Fibroblast of villous mesenchyme (primary cell): ENCODE results near the gene ZNF580. TPM values are rescaled to one million over a fixed set of nuclear protein-coding genes. Genes with fewer than 3 reads are reported as not detected.
A peak's percentile ranks its signal among the peaks of the same experiment; 100 is the strongest.

Source experiments
- DNase-seq: peaks from one replicate; pipeline ENCODE4 v3.0.0-alpha.2; 2010; ENCODE audit warnings: low read depth
- H3K4me3 ChIP-seq: 2 replicates; pipeline ENCODE4 v1.5.1; 2011; ENCODE audit warnings: low read depth, mild to moderate bottlenecking, low read length
- total RNA-seq: library from RNA; depleted of rRNA; stranded (reverse); fragments of >200 nt; gene quantifications from 2 replicates; pipeline ENCODE4 v1.2.3, GENCODE V29; 2012
- TF ChIP-seq, protein P1 (sequence below): IDR thresholded peaks from 2 replicates; pipeline ENCODE4 v1.5.1; 2012; ENCODE audit warnings: low read depth, mild to moderate bottlenecking, low read length; ENCODE audit not compliant: insufficient read depth

Gene ZNF580
- total RNA-seq, 1 donor = 5.6 TPM

DNA sequence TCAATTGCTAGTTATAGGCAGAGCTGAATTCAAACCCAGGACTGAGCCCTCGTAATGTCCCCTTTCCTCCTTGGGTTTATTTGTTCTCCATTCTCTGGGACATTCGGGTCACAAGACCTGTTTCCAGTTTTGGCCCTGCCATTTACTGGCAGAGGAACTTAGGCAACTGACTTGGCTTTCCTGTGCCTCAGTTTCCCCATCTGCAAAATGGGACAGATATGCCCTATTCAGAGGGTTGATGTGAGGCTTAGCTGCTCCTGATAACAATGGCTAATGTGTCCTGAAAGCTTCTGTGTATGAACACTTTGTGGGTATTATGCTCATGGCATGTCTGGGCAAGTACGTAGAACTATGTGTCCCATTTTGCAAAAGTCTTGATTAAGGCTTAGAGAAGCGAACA lies 39.7 kb upstream of the ZNF580 start:
- TF ChIP-seq, protein P1, sequence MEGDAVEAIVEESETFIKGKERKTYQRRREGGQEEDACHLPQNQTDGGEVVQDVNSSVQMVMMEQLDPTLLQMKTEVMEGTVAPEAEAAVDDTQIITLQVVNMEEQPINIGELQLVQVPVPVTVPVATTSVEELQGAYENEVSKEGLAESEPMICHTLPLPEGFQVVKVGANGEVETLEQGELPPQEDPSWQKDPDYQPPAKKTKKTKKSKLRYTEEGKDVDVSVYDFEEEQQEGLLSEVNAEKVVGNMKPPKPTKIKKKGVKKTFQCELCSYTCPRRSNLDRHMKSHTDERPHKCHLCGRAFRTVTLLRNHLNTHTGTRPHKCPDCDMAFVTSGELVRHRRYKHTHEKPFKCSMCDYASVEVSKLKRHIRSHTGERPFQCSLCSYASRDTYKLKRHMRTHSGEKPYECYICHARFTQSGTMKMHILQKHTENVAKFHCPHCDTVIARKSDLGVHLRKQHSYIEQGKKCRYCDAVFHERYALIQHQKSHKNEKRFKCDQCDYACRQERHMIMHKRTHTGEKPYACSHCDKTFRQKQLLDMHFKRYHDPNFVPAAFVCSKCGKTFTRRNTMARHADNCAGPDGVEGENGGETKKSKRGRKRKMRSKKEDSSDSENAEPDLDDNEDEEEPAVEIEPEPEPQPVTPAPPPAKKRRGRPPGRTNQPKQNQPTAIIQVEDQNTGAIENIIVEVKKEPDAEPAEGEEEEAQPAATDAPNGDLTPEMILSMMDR = no peak
- H3K4me3 ChIP-seq = peak overlapping the region; percentile 93
- no peak for DNase-seq

DNA sequence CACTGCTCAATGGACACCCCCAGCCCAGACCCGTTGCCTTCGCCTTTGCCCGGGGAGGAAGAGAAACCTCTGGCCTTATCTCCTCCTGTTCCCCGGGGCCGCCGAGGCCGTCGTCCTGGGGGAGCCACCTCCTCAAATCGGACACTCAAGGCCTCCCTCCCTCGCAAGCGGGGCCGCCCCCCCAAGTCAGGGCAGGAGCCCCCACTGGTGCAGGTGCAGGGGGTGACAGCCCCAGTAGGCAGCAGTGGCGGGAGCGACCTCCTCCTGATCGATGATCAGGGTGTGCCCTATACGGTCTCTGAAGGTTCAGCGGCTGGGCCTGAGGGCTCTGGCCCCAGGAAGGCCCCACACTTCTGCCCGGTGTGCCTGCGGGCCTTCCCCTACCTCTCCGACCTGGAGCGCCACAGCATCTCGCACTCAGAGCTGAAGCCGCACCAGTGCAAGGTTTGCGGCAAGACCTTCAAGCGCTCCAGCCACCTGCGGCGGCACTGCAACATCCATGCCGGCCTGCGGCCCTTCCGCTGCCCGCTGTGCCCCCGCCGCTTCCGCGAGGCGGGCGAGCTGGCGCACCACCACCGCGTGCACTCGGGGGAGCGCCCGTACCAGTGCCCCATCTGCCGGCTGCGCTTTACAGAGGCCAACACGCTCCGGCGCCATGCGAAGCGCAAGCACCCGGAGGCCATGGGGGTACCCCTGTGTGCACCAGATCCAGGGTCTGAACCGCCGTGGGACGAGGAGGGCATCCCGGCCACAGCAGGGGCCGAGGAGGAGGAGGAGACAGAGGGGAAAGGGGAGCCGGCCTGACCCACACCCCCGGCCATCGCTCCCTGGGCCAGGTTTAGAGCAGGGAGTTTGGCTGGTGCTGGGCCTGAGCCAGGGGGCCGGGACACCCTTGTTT lies 38.4 kb upstream of the ZNF580 start:
- DNase-seq = no peak
- no peak overlapping the region for H3K4me3 ChIP-seq
- TF ChIP-seq, protein P1 = no peak

DNA sequence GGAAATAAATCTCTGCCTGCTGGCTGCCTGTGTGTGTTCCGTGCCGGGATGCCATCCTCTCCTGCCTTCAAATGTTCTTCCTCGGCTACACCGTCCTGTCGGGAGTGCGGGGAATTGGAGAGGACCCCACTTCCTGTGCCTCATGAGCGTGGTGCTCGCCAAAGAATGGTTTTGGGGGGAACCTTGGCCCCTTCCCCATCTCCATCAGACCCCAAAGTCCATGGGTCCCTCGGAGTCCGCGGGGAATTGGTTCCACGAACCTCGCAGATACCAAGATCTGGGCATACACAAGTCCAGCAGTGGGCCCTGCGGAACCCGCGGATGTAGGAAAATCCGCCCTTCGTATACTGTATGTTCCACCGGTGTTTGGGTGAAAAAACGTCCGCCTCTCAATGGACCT lies 37.7 kb upstream of the ZNF580 start:
- TF ChIP-seq, protein P1 = no peak
- DNase-seq = no peak
- no peak overlapping the region for H3K4me3 ChIP-seq

DNA sequence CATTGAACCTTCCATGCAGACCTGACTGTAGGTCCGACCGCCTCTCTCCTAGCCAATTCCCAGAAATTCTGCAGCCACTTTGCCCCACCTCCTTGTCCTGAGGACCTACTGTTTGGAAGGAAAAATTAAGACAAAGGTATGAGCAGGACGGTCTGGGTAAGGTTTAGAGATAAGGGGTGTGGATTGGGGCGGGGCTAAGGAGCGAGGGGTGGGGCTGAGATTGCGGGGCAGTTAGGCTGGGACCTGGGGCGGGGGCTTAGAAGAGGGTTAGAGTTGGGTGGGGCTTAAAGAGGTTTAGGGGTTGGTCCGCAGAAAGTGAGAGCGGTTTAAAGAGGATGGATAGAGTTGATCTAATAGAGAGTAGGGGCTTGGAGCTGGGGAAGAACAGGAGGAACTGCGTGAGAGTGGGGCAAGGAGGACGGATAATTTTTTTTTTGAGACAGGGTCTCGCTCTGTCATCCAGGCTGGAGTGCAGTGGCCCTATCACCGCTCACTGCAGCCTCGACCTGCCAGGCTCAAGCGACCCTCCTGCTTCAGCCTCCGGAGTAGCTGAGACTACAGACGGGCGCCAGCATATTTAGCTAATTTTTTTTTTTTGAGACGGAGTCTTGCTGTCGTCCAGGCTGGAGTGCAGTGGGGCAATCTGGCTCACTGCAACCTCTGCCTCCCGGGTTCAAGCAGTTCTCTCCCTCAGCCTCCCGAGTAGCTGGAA lies 37.1 kb upstream of the ZNF580 start:
- DNase-seq = no peak

DNA sequence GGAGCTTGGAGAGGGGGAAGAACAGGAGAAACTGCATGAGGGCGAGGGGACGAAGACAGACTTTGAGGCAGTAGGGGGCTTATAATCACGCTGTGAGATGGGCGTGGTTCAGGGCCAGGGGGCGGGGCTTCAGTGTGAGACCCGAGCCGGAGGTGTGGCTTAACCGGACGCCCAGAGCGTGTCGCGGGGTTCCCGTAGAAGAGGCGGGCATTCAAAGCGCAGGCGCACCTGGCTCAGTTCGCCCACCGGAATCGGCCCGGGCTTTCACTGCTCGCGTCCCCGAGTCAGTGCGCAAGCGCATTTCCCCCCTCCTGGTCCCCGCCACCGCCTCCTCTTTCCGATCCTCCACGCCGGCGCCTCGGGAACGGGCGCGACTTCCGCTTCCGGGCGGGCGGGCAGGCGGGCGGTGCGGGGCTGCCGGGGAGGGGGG lies 35.6 kb upstream of the ZNF580 start:
- peak overlapping the region; percentile 98 for H3K4me3 ChIP-seq
- peak; percentile 97 for DNase-seq
- TF ChIP-seq, protein P1 = no peak

More for the DNA sequence above, 37.1 kb upstream of the ZNF580 start:
- H3K4me3 ChIP-seq = no peak overlapping the region
- TF ChIP-seq, protein P1 = no peak

DNA sequence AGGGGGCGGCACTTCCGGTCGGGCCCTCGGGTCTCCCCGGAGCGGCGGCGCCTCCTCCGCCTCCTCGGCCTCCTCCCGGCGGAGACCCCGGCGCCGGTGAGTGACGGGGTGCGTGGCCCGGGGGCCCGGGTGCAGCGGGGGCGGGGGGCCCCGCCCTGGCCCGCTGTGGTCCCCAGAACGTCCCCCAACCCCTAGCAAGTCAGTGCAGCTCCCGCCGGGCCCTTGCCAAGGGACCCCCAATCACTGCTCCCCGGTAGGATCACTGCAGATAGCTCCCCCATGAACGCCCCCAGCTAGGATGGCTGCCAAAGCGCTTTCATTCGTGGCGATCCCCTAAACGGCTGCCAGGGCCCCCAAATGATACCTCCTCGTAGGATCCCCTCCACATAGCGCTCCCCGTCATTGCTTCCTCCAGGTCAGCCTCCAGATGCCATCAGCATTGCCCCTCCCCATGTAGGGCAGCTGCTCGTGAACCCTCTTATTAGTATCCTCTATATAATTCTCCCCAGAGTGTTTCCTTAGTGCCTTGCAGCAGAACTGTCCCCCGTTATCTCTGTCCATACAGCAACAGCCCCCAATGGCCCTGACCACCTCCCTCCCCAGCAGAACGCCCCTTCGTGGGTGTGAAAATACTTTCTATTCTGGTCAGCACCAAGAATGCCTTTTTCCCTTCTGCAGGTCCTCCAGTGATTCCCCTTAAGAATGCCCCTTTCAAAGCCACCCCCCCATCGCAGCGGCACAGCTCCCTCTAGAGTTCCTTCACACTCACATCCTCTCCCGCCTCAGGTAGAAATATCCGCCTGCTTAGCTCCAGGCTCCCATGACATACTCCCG lies 34.9 kb upstream of the ZNF580 start, which contains the start of gene ZNF865:
ZNF865 (plus strand) TSS at position 11 of the 834 bp plus-strand sequence. CDS start 7,972 bp downstream, outside the sequence.
- DNase-seq = peak; percentile 87
- H3K4me3 ChIP-seq = peak within 1 kb of the TSS; percentile 98
- TF ChIP-seq, protein P1 = peak; percentile 84
